Gastrocnemius medialis (tissue), 4 donors: ENCODE results near the gene INPP4B. TPM values are rescaled to one million over a fixed set of nuclear protein-coding genes. Genes with fewer than 3 reads are reported as not detected.

ENCODE experiments used
- ATAC-seq, 2 donors: fragments of 150-250 bp; one replicate each; pipeline ENCODE4 v1.9.1; 2016
- DNase-seq, 2 donors: peaks; one replicate each; pipeline ENCODE4 v3.0.0-alpha.2; 2019
- H3K27ac ChIP-seq, 4 donors: fragments of 200-600 bp; sonication (generic); 1 replicate in 1 of 4; 2 replicates in 3 of 4; pipeline ENCODE4 v1.5.1; 2016 to 2018; ENCODE audit warnings: mild to moderate bottlenecking in 2 of 4, moderate library complexity in 1 of 4
- H3K27me3 ChIP-seq, 3 donors: fragments of 200-600 bp; sonication (generic) in 2 of 3; 1 replicate in 1 of 3; 2 replicates in 2 of 3; pipeline versions ENCODE4 v1.5.1 to v1.6.0; 2016 to 2019; ENCODE audit warnings: mild to moderate bottlenecking in 1 of 3, moderate library complexity in 1 of 3
- H3K36me3 ChIP-seq, 2 donors: fragments of 200-600 bp; sonication (generic) in 1 of 2; one replicate each; pipeline ENCODE4 v1.5.1; 2017 to 2018
- H3K4me1 ChIP-seq, 2 donors: fragments of 200-600 bp; sonication (generic) in 1 of 2; one replicate each; pipeline ENCODE4 v1.5.1; 2016 to 2017; ENCODE audit warnings: mild to moderate bottlenecking in 2 of 2
- H3K4me3 ChIP-seq, 4 donors: fragments of 200-600 bp; sonication (generic) in 3 of 4; 1 replicate in 1 of 4; 2 replicates in 3 of 4; pipeline ENCODE4 v1.5.1; 2016 to 2019; ENCODE audit warnings: mild to moderate bottlenecking in 2 of 4
- H3K9me3 ChIP-seq, 3 donors: fragments of 200-600 bp; sonication (generic) in 2 of 3; 1 replicate in 1 of 3; 2 replicates in 2 of 3; pipeline ENCODE4 v1.5.1; 2016 to 2019
- POLR2A ChIP-seq, 2 donors: fragments of 450-650 bp; IDR thresholded peaks; one replicate each; pipeline ENCODE4 v1.6.1; 2017; ENCODE audit warnings: antibody characterized with exemption in 2 of 2, mild to moderate bottlenecking in 2 of 2, moderate library complexity in 2 of 2
- in situ Hi-C, 4 donors: fragments of 200-750 bp; cut with MboI; loops; one replicate each; pipeline versions ENCODE4 v1.15.0 to v1.8.0; 2017; ENCODE audit warnings: low sequenced_read_pairs in 4 of 4
- intact Hi-C: fragments of 100-400 bp; cut with DNase I; formaldehyde crosslinking; loops from one replicate; pipeline ENCODE4 v1.15.1; 2023; ENCODE audit warnings: low total_unique reads
- total RNA-seq, 4 donors: library from RNA; depleted of rRNA; stranded (reverse); fragments of >200 nt; gene quantifications; one replicate each; pipeline versions ENCODE4 v1.1.0 to v1.2.3, GENCODE V29; 2016
- TF ChIP-seq, protein P1 (sequence below), 5 experiments: fragments of 450-650 bp in 3 of 5; fragments of 200-600 bp in 2 of 5; sonication (generic) in 2 of 5; IDR thresholded peaks in 4 of 5; conservative IDR thresholded peaks in 1 of 5; 1 replicate in 4 of 5; 2 replicates in 1 of 5; pipeline ENCODE4 v1.5.1; 2016 to 2019; ENCODE audit warnings: antibody characterized with exemption in 5 of 5, mild to moderate bottlenecking in 3 of 5, moderate library complexity in 3 of 5

Gene INPP4B
- total RNA-seq, 4 donors from 2014 or later: 7.5 to 23.6 (median 9.1) TPM

DNA sequence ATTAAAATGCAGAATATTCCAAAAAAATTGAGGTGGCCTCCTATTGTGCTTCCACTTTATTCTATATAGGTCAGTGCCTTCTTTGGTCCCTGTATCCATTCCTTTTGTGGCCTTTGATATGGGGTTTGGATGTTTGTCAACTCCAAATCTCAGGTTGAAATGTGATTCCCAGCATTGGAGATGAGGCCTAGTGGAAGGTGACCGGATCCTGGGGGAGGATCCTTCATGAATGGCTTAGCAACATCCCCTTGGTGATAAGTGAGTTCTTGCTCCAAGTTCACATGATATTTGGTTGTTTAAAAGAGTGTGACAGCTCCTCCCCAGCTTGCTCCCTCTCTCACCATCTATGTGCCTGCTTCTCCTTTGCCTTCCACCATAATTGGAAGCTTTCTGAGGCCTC, 380.6 kb downstream of the INPP4B start:
- ATAC-seq: no peak
- H3K27me3 ChIP-seq: no peaks in the 10 kb centered on the region
- no peaks in the 10 kb centered on the region for H3K9me3 ChIP-seq
- H3K4me1 ChIP-seq: no peaks in the 10 kb centered on the region
- in situ Hi-C loops (no loop called here), intact Hi-C loops (no loop called here)
- H3K4me3 ChIP-seq: no peak overlapping the region
- H3K36me3 ChIP-seq: no peaks in the 10 kb centered on the region
- DNase-seq: no peak
- H3K27ac ChIP-seq: no peak overlapping the region
- TF ChIP-seq POLR2A (IDR thresholded peaks at IDR 0.05): no peak
- TF ChIP-seq, protein P1, sequence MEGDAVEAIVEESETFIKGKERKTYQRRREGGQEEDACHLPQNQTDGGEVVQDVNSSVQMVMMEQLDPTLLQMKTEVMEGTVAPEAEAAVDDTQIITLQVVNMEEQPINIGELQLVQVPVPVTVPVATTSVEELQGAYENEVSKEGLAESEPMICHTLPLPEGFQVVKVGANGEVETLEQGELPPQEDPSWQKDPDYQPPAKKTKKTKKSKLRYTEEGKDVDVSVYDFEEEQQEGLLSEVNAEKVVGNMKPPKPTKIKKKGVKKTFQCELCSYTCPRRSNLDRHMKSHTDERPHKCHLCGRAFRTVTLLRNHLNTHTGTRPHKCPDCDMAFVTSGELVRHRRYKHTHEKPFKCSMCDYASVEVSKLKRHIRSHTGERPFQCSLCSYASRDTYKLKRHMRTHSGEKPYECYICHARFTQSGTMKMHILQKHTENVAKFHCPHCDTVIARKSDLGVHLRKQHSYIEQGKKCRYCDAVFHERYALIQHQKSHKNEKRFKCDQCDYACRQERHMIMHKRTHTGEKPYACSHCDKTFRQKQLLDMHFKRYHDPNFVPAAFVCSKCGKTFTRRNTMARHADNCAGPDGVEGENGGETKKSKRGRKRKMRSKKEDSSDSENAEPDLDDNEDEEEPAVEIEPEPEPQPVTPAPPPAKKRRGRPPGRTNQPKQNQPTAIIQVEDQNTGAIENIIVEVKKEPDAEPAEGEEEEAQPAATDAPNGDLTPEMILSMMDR (IDR thresholded peaks at IDR 0.05 in 4 of 5, conservative IDR thresholded peaks at IDR 0.05 in 1 of 5): no peak

DNA sequence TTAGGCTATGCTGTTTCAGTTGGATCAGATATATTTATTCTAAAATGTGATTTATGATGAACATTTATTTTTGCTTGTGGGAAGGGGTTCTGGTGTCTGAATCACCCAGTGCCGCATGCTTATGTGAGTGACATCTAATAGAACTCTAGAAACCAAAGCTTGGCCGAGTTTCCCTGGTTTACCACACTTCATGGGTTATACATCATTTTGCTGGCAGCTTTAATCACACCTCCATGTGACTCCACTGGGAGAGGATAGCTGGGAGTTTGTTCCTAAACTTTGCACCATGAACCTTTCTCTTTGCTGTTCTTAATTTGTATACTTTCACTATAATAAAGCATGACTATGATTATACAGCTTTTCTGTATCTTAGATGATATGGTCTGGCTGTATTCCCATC, 382.9 kb downstream of the INPP4B start:
- no peak overlapping the region for H3K4me3 ChIP-seq
- no peaks in the 10 kb centered on the region for H3K9me3 ChIP-seq
- no peaks in the 10 kb centered on the region for H3K36me3 ChIP-seq
- DNase-seq (no peak), ATAC-seq (no peak)
- no peak for TF ChIP-seq POLR2A (IDR thresholded peaks at IDR 0.05)
- TF ChIP-seq, protein P1 (IDR thresholded peaks at IDR 0.05 in 4 of 5, conservative IDR thresholded peaks at IDR 0.05 in 1 of 5): no peak
- H3K4me1 ChIP-seq: no peaks in the 10 kb centered on the region
- in situ Hi-C loops: no loop called here
- intact Hi-C loops: no loop called here
- H3K27ac ChIP-seq: no peak overlapping the region
- H3K27me3 ChIP-seq: no peaks in the 10 kb centered on the region

DNA sequence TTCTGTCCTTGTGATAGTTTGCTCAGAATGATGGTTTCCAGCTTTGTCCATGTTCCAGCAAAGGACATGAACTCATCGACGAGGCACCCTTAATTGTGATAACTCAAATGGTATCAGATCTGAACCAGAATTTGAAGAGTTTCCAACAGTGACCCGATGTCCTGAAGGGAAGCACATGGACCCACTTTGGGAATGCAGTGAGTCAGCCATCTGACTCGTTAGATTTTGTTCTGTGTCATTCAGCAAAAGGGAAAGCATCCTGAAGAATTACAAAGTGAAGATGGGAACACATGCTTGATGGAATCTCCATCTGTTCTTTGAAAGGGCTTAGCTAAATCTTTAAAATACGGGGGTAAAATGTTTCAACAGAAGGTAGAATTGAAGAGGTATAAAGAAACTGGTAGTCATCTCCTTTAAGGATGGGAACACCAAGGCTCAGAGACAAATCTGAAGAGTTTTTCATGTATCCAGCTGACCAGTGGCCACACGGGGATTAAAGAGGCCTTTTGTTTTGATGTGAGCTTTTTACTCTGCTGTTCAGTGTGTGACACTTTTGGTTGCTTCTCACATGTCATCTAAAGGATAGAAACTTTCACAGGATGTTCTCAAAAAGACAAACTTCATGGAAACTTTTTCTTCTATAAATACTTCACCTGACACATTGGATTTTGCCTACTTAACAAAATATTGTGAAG, 393.8 kb downstream of the INPP4B start:
- Histone ChIP-seq H3K9me3 (no peaks in the 10 kb centered on the region), H3K27ac (no peak overlapping the region), H3K36me3 (no peaks in the 10 kb centered on the region), H3K4me1 (no peaks in the 10 kb centered on the region), H3K4me3 (no peak overlapping the region), H3K27me3 (no peaks in the 10 kb centered on the region)
- intact Hi-C loops (no loop called here), in situ Hi-C loops (no loop called here)
- ATAC-seq (no peak), DNase-seq (no peak)
- no peak for TF ChIP-seq POLR2A (IDR thresholded peaks at IDR 0.05)
- TF ChIP-seq, protein P1 (IDR thresholded peaks at IDR 0.05 in 4 of 5, conservative IDR thresholded peaks at IDR 0.05 in 1 of 5): no peak

DNA sequence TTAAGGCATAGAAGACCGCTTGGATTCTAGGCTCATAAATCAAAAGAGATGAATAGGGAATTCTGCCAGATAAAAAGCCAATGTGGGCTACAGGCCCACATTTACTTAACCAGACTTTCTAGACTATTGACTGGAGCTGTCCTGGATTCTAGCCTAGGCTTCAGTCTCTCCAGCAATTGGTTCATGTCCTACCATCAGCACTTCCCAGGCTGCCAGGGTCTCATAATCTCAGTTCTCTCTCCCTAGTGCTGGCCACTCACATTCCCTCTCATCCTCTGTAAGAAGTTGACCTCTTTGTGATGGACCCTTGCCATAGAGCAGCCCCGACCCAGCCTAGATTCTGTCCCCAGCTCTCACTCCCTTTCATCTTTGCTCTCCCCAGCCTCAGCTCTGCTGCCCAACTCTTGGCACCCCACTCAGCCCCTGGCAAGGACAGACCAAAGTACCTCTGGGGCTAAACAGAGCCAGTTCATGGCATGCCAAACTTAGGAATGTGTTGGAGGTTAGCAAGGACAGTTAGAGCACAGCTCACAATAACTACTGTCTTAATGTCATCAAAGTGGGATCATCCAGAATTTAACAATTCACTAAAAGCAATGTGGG, 396.2 kb downstream of the INPP4B start:
- H3K4me1 ChIP-seq: no peaks in the 10 kb centered on the region
- no peak for ATAC-seq
- no peak for DNase-seq
- H3K36me3 ChIP-seq: no peaks in the 10 kb centered on the region
- no peak for TF ChIP-seq POLR2A (IDR thresholded peaks at IDR 0.05)
- TF ChIP-seq, protein P1 (IDR thresholded peaks at IDR 0.05 in 4 of 5, conservative IDR thresholded peaks at IDR 0.05 in 1 of 5): no peak
- no peak overlapping the region for H3K27ac ChIP-seq
- no peak overlapping the region for H3K4me3 ChIP-seq
- in situ Hi-C loops: no loop called here
- H3K27me3 ChIP-seq: no peaks in the 10 kb centered on the region
- intact Hi-C loops: no loop called here
- H3K9me3 ChIP-seq: no peaks in the 10 kb centered on the region
